Left forelimb (tissue), 1 donor: Measurements from ENCODE around the gene RGS10.

Experiments used
- DNase-seq: peaks from one replicate; pipeline ENCODE4 v3.0.0-alpha.2; 2018; ENCODE audit warnings: low spot score

RGS10 gene

GRCh38 chr10:119497243-119497642, 45.3 kb downstream of the RGS10 start:
- no peak for DNase-seq

GRCh38 chr10:119496273-119496672, 46.2 kb downstream of the RGS10 start:
- no peak for DNase-seq

DNA sequence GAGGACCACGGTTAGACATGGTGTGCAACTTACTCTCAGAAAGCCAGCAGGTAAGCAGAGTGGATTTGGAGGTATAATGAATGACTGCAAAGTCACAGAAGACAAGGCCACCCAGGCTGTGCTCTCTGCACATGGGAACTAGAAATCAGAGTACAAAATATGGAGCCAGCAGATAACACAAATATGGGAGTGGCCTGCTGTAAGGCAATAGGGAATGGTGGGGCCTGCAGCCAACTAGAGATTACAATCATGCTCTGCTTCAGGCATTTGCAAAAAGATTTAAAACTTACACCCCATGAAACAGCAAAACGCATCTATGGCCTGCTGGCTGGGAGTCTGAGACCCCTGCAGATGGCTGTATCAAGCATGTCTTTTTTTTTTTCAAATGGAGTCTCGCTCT, 47.0 kb downstream of the RGS10 start:
- no peak for DNase-seq

DNA sequence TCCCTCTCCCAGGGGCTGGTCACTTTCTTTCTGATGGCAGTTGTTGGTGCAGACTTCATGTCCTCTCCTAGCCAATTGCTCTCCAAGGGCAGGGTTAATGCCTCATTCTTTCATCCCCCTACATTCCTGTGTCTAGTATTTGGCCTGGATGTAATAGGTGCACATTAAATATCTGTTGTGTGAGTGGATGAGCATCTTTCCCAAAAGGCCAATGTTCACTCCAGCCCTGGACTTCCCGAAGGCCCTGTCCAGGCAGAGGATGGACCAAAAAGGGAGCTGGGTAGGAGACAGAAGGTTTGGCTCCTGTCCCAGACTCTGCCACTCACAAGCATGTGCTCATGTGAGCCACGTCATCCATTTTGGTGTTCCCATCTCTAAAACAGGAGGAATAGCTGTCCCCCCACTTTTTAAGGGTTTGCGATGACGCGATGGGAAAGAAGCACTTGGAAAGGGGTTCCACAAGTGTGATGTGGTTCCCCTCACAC, 47.5 kb downstream of the RGS10 start:
- no peak for DNase-seq

DNA sequence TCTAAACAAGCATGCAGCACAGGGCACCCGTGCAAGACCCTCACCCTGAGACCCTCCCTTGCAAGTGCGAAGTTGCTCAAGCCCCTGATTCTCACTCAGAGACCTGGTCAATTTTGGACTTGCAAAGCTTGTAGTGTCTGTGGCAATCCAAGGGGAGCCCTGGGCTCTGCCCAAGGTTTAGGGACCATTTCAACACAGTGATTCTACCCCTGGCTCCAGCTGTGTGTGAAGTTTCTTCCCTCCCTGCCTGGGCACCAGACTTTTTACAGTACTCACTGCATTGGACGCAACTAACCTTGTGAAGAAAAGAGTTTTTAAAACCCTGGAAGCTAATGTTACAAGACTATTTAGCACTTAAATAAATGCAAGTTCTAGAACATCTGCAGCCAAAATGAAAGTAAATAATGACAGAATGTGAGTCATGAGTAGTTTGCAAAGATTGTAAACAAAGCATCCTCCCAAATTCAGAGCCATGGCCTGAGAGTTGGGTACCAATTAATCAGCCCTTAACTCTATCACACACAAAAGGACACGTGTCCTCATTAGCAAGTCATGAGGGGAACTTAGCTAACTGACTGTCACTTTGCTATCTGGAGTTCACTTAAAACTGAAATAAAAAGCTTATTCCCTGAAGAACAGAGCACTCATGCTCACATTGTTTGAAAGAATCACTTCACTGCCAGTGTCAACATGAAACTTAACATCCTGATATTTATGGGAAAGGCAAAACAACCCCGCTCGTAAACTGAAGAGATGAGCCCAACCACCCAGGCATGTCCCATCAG, 48.1 kb downstream of the RGS10 start:
- DNase-seq, result no peak

GRCh38 chr10:119493155-119493554, 49.4 kb downstream of the RGS10 start:
- no peak for DNase-seq

DNA sequence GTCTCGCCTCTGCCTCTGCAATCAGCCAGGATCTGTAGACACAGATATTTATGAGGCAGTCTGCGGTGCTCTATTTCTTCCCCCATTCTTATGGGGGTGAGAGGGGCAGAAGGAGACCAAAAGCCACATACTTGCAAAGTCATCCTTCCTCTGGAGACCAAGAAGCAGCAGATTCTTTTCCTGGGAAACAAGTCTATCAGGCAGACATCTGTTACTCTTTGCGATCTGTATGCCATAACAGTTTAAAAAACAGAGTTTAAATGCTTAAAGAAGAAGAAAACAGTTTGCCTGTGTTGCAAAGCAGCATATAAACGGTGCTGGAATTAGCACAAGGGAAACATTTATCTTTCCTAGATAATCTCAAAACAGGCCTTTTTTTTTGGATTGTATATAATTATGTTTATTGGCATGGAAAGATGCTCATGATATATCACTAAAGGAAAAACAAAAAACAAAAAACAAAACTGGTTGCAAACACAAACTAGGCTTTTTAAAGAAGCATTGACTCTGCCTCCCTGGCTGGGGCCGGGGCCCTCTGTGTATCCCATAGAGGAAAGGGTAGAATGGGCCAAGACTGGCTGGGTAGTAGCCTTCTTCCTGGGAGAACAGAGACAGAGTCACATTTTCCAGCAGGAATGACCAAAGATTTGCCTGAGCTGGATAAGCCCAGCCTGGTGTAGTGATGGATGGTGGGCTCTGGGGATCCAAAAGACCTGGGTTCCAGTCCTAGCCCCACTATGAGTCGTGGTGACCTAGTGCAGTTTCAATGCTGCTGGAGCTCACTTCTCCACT, 50.4 kb downstream of the RGS10 start:
- DNase-seq, result no peak

DNA sequence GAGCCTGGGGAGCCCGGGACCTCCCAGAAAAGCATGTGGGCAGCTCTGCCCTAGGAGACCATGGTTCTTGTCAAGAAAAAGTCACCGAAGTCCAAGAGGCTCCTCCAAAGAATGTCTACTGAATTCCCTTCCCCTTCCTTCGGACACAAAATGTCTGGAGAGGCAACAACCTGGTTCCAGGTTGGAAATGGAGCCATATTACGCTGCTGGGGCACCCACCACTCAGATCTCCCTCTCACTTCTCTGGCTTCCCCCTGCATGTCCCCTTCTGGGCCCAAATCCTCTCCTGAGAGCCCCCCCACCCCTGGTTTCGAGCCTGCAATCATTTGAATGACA, 52.6 kb downstream of the RGS10 start:
- DNase-seq, result no peak

DNA sequence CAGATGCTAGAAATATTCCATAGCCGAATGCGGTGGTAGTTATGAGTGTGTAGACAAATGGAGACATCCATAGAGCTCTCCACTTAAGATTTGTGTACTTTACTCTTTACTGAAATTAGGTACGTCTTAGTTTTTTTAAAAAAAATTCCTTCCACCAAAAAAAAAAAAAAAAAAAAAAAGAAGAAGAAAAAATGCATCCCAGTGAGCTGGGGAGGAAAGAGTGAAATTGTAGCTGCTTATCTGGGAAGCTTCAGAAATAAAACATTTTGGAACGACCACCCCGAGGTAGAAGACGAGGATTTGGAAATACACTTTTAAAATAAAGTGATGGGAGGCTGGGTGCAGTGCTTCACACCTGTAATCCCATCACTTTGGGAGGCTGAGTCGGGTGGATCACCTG, 53.8 kb downstream of the RGS10 start:
- no peak for DNase-seq

- DNase-seq, result no peak
Observed at GRCh38 chr10:119483839-119484238, 58.7 kb downstream of the RGS10 start.

- no peak for DNase-seq
Observed at GRCh38 chr10:119483001-119483400, 59.5 kb downstream of the RGS10 start.

DNA sequence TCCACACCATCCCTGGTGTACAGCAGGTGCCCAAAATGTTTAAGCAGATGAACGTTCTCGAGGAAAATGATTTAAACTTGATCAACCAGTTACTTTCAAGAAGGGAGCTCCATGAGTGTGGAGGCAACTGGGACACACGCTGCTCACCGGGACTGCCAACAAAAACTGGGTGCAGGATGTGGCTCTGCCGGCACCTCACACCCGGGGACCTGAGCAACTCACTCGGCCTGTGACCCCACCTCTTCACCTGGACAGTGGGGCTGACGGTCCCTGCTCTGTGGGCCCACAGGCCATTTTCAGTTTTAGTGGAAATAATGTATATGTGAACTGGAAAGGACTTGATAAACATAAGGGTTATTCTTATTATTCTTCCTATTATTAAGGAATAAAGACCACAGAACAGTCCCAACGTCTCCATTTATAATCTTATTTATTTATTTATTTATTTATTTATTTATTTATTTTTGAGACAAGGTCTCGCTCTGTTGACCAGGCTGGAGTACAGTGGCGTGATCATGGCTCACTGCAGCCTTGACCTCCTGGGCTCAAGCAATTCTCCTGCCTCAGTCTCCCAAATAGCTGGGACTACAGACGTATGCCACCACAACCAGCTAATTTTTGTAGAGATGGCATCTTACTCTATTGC, 60.6 kb downstream of the RGS10 start:
- DNase-seq, result no peak

DNA sequence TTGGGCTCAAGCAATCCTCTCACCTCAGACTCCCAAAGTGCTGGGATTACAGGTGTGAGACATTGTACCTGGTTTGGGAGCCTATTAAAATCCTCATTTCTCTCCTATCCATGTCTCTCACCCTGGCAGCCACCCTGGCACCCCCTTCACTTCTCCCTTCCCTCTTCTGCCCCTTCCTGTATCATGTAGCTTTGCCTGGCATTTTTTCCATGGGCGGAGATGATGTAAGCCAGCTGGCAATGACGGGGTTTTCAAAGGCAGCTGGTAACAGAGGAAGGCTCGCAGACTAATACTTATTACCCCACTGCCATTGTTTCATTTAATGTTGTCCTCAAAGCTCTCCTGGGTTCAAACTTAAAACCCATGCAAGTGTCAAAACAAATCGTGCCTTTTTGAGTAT, 61.9 kb downstream of the RGS10 start:
- no peak for DNase-seq

DNA sequence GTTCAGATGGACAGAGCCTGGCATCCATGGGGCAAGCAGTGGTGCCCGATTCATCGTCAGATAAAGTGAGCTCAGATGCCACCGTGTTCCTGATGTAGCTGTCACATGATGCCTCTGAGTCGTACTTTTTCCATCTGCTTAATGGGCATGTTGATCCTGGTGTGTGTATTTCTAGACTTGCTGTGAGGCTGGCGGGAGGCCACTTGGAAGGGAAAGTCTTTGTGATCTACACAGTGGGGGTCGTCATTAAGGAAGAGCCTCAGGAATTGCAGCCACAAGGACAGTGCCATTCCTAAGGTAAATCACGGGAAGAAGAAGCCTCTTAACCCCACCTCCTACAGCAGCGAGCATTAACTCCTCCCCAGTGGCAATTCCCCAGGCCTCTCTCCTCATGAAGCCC, 63.0 kb downstream of the RGS10 start:
- no peak for DNase-seq

GRCh38 chr10:119478811-119479341, 63.6 kb downstream of the RGS10 start:
- DNase-seq, result no peak

GRCh38 chr10:119478111-119478802, 64.3 kb downstream of the RGS10 start:
- DNase-seq, result no peak

GRCh38 chr10:119477444-119477843, 65.1 kb downstream of the RGS10 start:
- no peak for DNase-seq

- DNase-seq, result no peak
Observed at GRCh38 chr10:119474606-119475005, 67.9 kb downstream of the RGS10 start.

GRCh38 chr10:119473771-119474170, 68.7 kb downstream of the RGS10 start:
- no peak for DNase-seq

- no peak for DNase-seq
Observed at GRCh38 chr10:119470920-119471702, 71.4 kb downstream of the RGS10 start.

DNA sequence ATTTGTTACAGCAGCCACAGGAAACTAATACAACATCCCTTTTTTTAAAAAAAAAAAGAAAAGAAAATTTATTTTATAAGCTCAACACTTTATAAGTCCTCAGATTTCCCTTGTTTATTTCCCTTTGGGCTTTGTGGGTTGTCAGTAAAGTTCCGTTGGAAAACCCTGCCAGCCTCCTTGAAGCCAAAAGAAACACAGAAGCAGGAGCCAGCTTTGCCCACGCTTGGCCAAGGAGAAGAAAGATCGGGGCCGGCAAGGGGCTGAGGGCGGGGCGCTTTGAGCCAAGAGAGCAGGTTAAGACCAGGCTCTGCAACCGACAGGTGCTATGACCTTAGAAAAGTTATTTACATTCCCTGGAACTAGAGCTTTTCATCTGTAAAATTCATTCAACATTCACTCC, 72.7 kb downstream of the RGS10 start:
- no peak for DNase-seq
